Mononuclear cell (primary cell): ENCODE results near the gene MMUT. TPM values are rescaled to one million over a fixed set of nuclear protein-coding genes. Genes with fewer than 3 reads are reported as not detected.

Source experiments
- H3K27me3 ChIP-seq: 2 replicates; pipeline ENCODE4 v1.6.0; 2011; ENCODE audit warnings: low read length, control low read depth; ENCODE audit not compliant: insufficient read depth
- H3K4me1 ChIP-seq: 2 replicates; pipeline ENCODE4 v1.5.1; 2011; ENCODE audit warnings: mild to moderate bottlenecking, low read length, control low read depth; ENCODE audit not compliant: insufficient read depth
- H3K4me3 ChIP-seq: 2 replicates; pipeline ENCODE4 v1.5.1; 2011; ENCODE audit warnings: mild to moderate bottlenecking, low read length, moderate library complexity
- H3K9me3 ChIP-seq: 2 replicates; pipeline ENCODE4 v1.5.1; 2011; ENCODE audit warnings: low read depth, mild to moderate bottlenecking, control low read depth, low read length
- total RNA-seq: library from RNA; depleted of rRNA; stranded (reverse); fragments of >200 nt; gene quantifications from one replicate; pipeline ENCODE4 v1.2.3, GENCODE V29; 2012

Gene MMUT
- total RNA-seq, 1 donor, result 3.8 TPM

- Histone ChIP-seq H3K9me3 (no peaks in the 10 kb centered on the region), H3K4me1 (no peaks in the 10 kb centered on the region), H3K27me3 (no peaks in the 10 kb centered on the region), H3K4me3 (no peak overlapping the region)
Measured at GRCh38 chr6:49384904-49385303, 78.1 kb downstream of the MMUT start.

Other genes with a start within 250 kb of the MMUT start
- 1.0 TPM for gene CENPQ, start 117 bp upstream of the MMUT start, total RNA-seq
- gene GLYATL3, start 36.7 kb upstream of the MMUT start, total RNA-seq, result not detected
- gene C6orf141, start 87.4 kb upstream of the MMUT start, total RNA-seq, result 0.21 TPM
- not detected for gene RHAG, start 173.6 kb upstream of the MMUT start, total RNA-seq